SW480 (cell line): ENCODE data around the gene ACOX3.
A peak's percentile ranks its signal among the peaks of the same experiment; 100 is the strongest.
"Not testable (repeated sequence)": the region's sequence is repeated elsewhere in the genome, so short reads cannot be mapped to it uniquely, and the experiment has no call there.

Experiments used
- DNase-seq: peaks from one replicate; pipeline ENCODE4 v3.0.0-alpha.2; 2016; ENCODE audit warnings: low spot score

Gene ACOX3

GRCh38 chr4:8386731-8387130, 53.8 kb downstream of the ACOX3 start:
- no peak for DNase-seq

GRCh38 chr4:8386131-8386530, 54.4 kb downstream of the ACOX3 start:
- DNase-seq: not testable (repeated sequence)

- DNase-seq: no peak
Observed at GRCh38 chr4:8385611-8386010, 54.9 kb downstream of the ACOX3 start.

GRCh38 chr4:8385106-8385505, 55.4 kb downstream of the ACOX3 start:
- DNase-seq: no peak

GRCh38 chr4:8384397-8385060, 56.0 kb downstream of the ACOX3 start:
- DNase-seq: no peak

GRCh38 chr4:8383451-8384160, 56.9 kb downstream of the ACOX3 start:
- DNase-seq: peak; percentile 12

- no peak for DNase-seq
Observed at GRCh38 chr4:8383016-8383415, 57.5 kb downstream of the ACOX3 start.

GRCh38 chr4:8381814-8382581, 58.5 kb downstream of the ACOX3 start:
- DNase-seq: no peak

GRCh38 chr4:8380511-8381415, 59.8 kb downstream of the ACOX3 start:
- no peak for DNase-seq

GRCh38 chr4:8379771-8380170, 60.8 kb downstream of the ACOX3 start:
- no peak for DNase-seq

GRCh38 chr4:8379281-8379680, 61.2 kb downstream of the ACOX3 start:
- DNase-seq: no peak

- no peak for DNase-seq
Observed at GRCh38 chr4:8378776-8379175, 61.7 kb downstream of the ACOX3 start.

GRCh38 chr4:8378101-8378724, 62.3 kb downstream of the ACOX3 start:
- DNase-seq: no peak

GRCh38 chr4:8377103-8378075, 63.1 kb downstream of the ACOX3 start:
- DNase-seq: no peak

- DNase-seq: no peak
Observed at GRCh38 chr4:8376361-8377102, 64.0 kb downstream of the ACOX3 start.

GRCh38 chr4:8374851-8375649, 65.5 kb downstream of the ACOX3 start:
- no peak for DNase-seq

- DNase-seq: no peak
Observed at GRCh38 chr4:8373973-8374545, 66.5 kb downstream of the ACOX3 start.

- no peak for DNase-seq
Observed at GRCh38 chr4:8373270-8373972, 67.1 kb downstream of the ACOX3 start.
